Peyer's patch (tissue), 4 donors: Measurements from ENCODE around the gene HRH3.

Source experiments
- POLR2A ChIP-seq, 2 donors: fragments of 450-650 bp; IDR thresholded peaks; one replicate each; pipeline ENCODE4 v1.5.1; 2017; ENCODE audit warnings: antibody characterized with exemption in 2 of 2, mild to moderate bottlenecking in 2 of 2, moderate library complexity in 2 of 2
- TF ChIP-seq, protein P1 (sequence below), 6 experiments: fragments of 450-650 bp in 4 of 6; fragments of 200-600 bp in 2 of 6; sonication (generic) in 1 of 6; IDR thresholded peaks; one replicate each; pipeline ENCODE4 v1.5.1; 2017 to 2019; ENCODE audit warnings: antibody characterized with exemption in 6 of 6, mild to moderate bottlenecking in 3 of 6, moderate library complexity in 1 of 6

DNA sequence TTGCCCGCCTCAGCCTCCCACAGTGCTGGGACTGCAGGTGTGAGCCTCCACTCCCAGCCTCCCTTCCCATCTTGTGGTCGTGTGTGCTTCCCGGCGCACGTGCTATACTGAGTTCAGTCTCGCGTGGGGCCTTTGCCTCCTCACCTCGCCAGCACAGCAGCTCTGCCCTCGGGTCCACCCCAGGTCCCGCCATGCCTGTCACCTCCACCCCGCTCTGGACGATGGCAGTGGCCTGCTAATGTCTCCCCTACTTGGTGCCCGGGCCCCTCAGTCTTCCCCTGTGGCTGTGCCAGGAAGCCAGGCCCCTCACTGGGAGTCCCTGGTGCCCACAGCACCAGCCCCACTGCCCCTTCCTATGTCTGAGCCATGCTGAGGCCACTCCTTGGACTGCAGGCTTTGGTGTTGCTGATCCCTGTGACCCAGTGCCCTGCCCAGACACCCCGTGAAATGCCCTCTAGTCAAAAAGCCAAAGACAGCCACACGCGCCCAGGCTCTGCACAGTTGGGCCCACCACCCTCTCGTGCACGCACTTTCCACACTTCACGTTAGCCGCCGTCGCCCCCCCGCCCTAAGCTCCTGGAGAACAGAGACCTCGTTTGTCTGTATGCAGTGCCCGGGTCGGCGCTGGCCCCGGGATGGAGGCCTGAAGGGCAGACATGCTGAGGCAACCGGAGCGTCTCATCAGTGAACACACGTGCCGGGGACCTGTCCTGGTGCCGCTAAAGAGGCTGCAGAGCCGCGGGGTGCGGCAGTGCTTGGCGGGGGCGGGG is 14.3 kb downstream of the HRH3 start:
- TF ChIP-seq, protein P1, sequence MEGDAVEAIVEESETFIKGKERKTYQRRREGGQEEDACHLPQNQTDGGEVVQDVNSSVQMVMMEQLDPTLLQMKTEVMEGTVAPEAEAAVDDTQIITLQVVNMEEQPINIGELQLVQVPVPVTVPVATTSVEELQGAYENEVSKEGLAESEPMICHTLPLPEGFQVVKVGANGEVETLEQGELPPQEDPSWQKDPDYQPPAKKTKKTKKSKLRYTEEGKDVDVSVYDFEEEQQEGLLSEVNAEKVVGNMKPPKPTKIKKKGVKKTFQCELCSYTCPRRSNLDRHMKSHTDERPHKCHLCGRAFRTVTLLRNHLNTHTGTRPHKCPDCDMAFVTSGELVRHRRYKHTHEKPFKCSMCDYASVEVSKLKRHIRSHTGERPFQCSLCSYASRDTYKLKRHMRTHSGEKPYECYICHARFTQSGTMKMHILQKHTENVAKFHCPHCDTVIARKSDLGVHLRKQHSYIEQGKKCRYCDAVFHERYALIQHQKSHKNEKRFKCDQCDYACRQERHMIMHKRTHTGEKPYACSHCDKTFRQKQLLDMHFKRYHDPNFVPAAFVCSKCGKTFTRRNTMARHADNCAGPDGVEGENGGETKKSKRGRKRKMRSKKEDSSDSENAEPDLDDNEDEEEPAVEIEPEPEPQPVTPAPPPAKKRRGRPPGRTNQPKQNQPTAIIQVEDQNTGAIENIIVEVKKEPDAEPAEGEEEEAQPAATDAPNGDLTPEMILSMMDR (IDR thresholded peaks at IDR 0.05): no peak
- no peak for TF ChIP-seq POLR2A (IDR thresholded peaks at IDR 0.05)
